Loucy (cell line): ENCODE data around the gene ANKRD63.

Source experiments
- H2AFZ ChIP-seq: fragments of 200-600 bp; sonication (generic); 2 replicates; pipeline ENCODE4 v1.6.0; 2016; ENCODE audit warnings: antibody characterized with exemption, mild to moderate bottlenecking, low read length, moderate library complexity
- H3F3A ChIP-seq: fragments of 200-600 bp; 2 replicates; pipeline ENCODE4 v1.6.0; 2016; ENCODE audit warnings: antibody characterized with exemption, low read depth, mild to moderate bottlenecking
- H3K27me3 ChIP-seq: fragments of 200-600 bp; sonication (generic); 2 replicates; pipeline ENCODE4 v1.6.1; 2014; ENCODE audit warnings: low read length, mild to moderate bottlenecking; ENCODE audit not compliant: insufficient read depth, poor library complexity, severe bottlenecking
- H3K36me3 ChIP-seq: fragments of 200-600 bp; sonication (generic); 2 replicates; pipeline ENCODE4 v1.6.1; 2016; ENCODE audit warnings: low read length; ENCODE audit not compliant: insufficient read depth
- H3K4me1 ChIP-seq: fragments of 200-600 bp; sonication (generic); 2 replicates; pipeline ENCODE4 v1.5.1; 2014; ENCODE audit warnings: low read length, mild to moderate bottlenecking; ENCODE audit not compliant: insufficient read depth, poor library complexity, severe bottlenecking
- H3K4me2 ChIP-seq: fragments of 200-600 bp; sonication (generic); 2 replicates; pipeline ENCODE4 v1.6.0; 2014; ENCODE audit warnings: antibody characterized with exemption, low read length, low read depth, mild to moderate bottlenecking; ENCODE audit not compliant: poor library complexity, severe bottlenecking
- H3K4me3 ChIP-seq: fragments of 200-600 bp; sonication (generic); 2 replicates; pipeline ENCODE4 v1.5.1; 2014; ENCODE audit warnings: low read length, mild to moderate bottlenecking, mixed read lengths; ENCODE audit not compliant: poor library complexity, severe bottlenecking
- H3K79me2 ChIP-seq: fragments of 200-600 bp; sonication (generic); 2 replicates; pipeline ENCODE4 v1.6.1; 2014; ENCODE audit warnings: low read length; ENCODE audit not compliant: insufficient read depth
- H3K9ac ChIP-seq: fragments of 200-600 bp; sonication (generic); 2 replicates; pipeline ENCODE4 v1.6.0; 2014; ENCODE audit warnings: mild to moderate bottlenecking, low read depth, low read length, moderate library complexity; ENCODE audit not compliant: poor library complexity, severe bottlenecking
- H3K9me2 ChIP-seq: fragments of 200-600 bp; sonication (generic); replicated peaks from 2 replicates; pipeline ENCODE4 v1.6.1; 2016; ENCODE audit warnings: low read depth, low read length, mixed read lengths
- H3K9me3 ChIP-seq: fragments of 200-600 bp; sonication (generic); 2 replicates; pipeline ENCODE4 v1.6.1; 2014; ENCODE audit warnings: mild to moderate bottlenecking, antibody characterized with exemption, low read length, low read depth; ENCODE audit not compliant: insufficient read depth
- H4K20me1 ChIP-seq: fragments of 200-600 bp; sonication (generic); 2 replicates; pipeline ENCODE4 v1.6.0; 2014; ENCODE audit warnings: antibody characterized with exemption, low read length, mild to moderate bottlenecking; ENCODE audit not compliant: insufficient read depth, poor library complexity, severe bottlenecking
- EZH2phosphoT487 ChIP-seq: fragments of 200-600 bp; IDR thresholded peaks from 2 replicates; pipeline ENCODE4 v1.6.1; 2018; ENCODE audit warnings: antibody characterized with exemption, mild to moderate bottlenecking, moderate library complexity, borderline replicate concordance
- TF ChIP-seq, protein P1 (sequence below): fragments of 200-600 bp; sonication (generic); conservative IDR thresholded peaks from 2 replicates; pipeline ENCODE4 v1.5.1; 2014; ENCODE audit warnings: mild to moderate bottlenecking, antibody characterized with exemption, low read length

Gene ANKRD63

DNA sequence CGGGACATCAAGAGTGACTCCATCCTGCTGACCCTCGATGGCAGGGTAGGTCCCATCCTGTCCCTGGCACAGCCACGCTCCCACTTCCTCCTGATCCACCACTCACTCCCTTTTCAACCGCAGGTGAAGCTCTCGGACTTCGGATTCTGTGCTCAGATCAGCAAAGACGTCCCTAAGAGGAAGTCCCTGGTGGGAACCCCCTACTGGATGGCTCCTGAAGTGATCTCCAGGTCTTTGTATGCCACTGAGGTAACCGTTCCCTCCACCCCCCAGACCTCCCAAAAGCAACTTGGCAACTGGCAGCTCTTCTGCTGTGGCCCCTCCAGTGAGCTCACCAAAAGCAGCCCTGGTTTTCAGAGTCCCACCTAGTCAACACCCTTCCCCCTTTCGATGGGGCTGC, 9.4 kb downstream of the ANKRD63 start:
- Histone ChIP-seq H3K27me3 (no peaks in the 10 kb centered on the region), H3K4me3 (no peak overlapping the region), H3K36me3 (no peaks in the 10 kb centered on the region), H3F3A (no peaks in the 10 kb centered on the region), H3K79me2 (no peaks in the 10 kb centered on the region), H3K9me3 (no peaks in the 10 kb centered on the region), H4K20me1 (no peaks in the 10 kb centered on the region), H2AFZ (no peak overlapping the region), H3K4me2 (no peak overlapping the region), H3K4me1 (peaks cover 18% of the 10 kb centered on the region), H3K9me2 (no peaks in the 10 kb centered on the region), H3K9ac (no peak overlapping the region)
- TF ChIP-seq EZH2phosphoT487, result no peak
- TF ChIP-seq, protein P1, sequence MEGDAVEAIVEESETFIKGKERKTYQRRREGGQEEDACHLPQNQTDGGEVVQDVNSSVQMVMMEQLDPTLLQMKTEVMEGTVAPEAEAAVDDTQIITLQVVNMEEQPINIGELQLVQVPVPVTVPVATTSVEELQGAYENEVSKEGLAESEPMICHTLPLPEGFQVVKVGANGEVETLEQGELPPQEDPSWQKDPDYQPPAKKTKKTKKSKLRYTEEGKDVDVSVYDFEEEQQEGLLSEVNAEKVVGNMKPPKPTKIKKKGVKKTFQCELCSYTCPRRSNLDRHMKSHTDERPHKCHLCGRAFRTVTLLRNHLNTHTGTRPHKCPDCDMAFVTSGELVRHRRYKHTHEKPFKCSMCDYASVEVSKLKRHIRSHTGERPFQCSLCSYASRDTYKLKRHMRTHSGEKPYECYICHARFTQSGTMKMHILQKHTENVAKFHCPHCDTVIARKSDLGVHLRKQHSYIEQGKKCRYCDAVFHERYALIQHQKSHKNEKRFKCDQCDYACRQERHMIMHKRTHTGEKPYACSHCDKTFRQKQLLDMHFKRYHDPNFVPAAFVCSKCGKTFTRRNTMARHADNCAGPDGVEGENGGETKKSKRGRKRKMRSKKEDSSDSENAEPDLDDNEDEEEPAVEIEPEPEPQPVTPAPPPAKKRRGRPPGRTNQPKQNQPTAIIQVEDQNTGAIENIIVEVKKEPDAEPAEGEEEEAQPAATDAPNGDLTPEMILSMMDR, result no peak

DNA sequence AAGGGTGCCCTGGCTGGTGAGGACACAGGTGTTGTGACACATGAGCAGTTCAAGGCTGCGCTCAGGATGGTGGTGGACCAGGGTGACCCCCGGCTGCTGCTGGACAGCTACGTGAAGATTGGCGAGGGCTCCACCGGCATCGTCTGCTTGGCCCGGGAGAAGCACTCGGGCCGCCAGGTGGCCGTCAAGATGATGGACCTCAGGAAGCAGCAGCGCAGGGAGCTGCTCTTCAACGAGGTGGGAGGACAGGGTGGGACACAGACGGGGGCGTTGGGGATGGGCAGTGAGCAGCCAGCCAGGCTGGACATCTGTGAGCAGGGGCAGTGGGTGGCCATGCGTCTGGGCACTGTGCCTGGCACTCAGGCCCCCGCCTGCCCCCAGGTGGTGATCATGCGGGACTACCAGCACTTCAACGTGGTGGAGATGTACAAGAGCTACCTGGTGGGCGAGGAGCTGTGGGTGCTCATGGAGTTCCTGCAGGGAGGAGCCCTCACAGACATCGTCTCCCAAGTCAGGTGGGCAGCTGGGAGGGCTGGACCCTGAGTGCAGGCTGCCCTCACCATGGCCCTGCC, 10.3 kb downstream of the ANKRD63 start:
- no peaks in the 10 kb centered on the region for H3F3A ChIP-seq
- H4K20me1 ChIP-seq, result no peaks in the 10 kb centered on the region
- H3K27me3 ChIP-seq, result no peaks in the 10 kb centered on the region
- no peak overlapping the region for H3K4me2 ChIP-seq
- no peaks in the 10 kb centered on the region for H3K9me2 ChIP-seq
- TF ChIP-seq, protein P1, result peak; percentile 37; the same call in 1 of the 2 replicates
- no peak for TF ChIP-seq EZH2phosphoT487
- H3K4me1 ChIP-seq, result peaks cover 16% of the 10 kb centered on the region
- no peak overlapping the region for H3K4me3 ChIP-seq
- no peaks in the 10 kb centered on the region for H3K9me3 ChIP-seq
- H3K36me3 ChIP-seq, result no peaks in the 10 kb centered on the region
- H3K79me2 ChIP-seq, result no peaks in the 10 kb centered on the region
- H3K9ac ChIP-seq, result no peak overlapping the region
- H2AFZ ChIP-seq, result no peak overlapping the region

DNA sequence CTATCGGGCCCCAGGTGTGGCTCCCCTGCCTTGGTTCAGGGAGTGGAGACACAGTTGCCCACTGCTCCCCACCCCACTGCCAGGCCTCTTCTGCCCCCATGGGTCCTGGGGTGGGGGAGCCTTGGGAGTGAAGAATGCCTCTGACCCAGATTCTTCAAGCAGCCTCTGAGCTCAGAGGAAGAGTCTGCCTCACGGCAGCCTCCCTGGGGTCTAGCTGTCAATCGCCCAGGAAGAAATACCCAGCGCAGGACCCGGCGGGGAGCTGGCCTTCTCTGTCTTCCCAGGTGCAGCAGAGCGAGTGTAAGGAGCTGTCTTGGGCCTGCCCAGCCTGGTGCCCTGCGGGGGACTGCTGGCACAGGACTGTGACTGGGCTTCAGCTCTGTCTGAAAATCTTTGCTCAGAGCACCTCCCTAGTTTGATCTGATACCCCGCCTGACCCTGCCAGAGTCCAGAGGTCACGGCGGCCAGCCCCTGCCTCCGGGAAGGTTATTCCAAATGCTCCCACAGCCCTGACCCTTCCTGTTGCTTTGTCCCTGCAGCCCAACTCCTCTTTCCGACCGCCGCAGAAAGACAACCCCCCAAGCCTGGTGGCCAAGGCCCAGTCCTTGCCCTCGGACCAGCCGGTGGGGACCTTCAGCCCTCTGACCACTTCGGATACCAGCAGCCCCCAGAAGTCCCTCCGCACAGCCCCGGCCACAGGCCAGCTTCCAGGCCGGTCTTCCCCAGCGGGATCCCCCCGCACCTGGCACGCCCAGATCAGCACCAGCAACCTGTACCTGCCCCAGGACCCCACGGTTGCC, 11.0 kb downstream of the ANKRD63 start:
- no peak for TF ChIP-seq EZH2phosphoT487
- TF ChIP-seq, protein P1, result no peak
- Histone ChIP-seq H2AFZ (no peak overlapping the region), H3K79me2 (no peaks in the 10 kb centered on the region), H3K9ac (no peak overlapping the region), H3K36me3 (no peaks in the 10 kb centered on the region), H3F3A (no peaks in the 10 kb centered on the region), H4K20me1 (no peaks in the 10 kb centered on the region), H3K27me3 (no peaks in the 10 kb centered on the region), H3K4me2 (no peak overlapping the region), H3K4me1 (peaks cover 10% of the 10 kb centered on the region), H3K9me3 (no peaks in the 10 kb centered on the region), H3K9me2 (no peaks in the 10 kb centered on the region), H3K4me3 (no peak overlapping the region)
